H1 (cell line): ENCODE measurements around the gene RBP3. TPM values are rescaled to one million over a fixed set of nuclear protein-coding genes. Genes with fewer than 3 reads are reported as not detected.

Experiments used
- CTCF ChIA-PET: fragments of 300-600 bp; sonication (Branson Sonifier 250); formaldehyde crosslinking; loops from one replicate; lab custom pipeline; 2021; ENCODE audit not compliant: partially characterized antibody; lab: Charles Lee
- POLR2A ChIA-PET: fragments of 300-600 bp; sonication (Branson Sonifier 250); formaldehyde crosslinking; loops from one replicate; lab custom pipeline; 2021; ENCODE audit warnings: inconsistent platforms; ENCODE audit not compliant: partially characterized antibody; lab: Charles Lee
- DNase-seq, 2 experiments: peaks; one replicate each; pipeline versions ENCODE4 v3.0.0 to v3.0.0-alpha.2; 2010 to 2022; ENCODE audit warnings: low spot score in 2 of 2, low read depth in 1 of 2, mixed read lengths in 1 of 2
- FAIRE-seq: peaks from 2 replicates; lab custom pipeline; 2011; peaks lifted over from hg19 to GRCh38; lab: Jason Lieb, UNC
- H2AFZ ChIP-seq: 2 replicates; pipeline ENCODE4 v1.8.1; 2012; ENCODE audit warnings: low read length, inconsistent platforms
- H2AK5ac ChIP-seq: 2 replicates; pipeline ENCODE4 v1.6.1; 2013; ENCODE audit warnings: low read depth, low read length
- H2BK120ac ChIP-seq: replicated peaks from 2 replicates; pipeline ENCODE3; 2013; ENCODE audit warnings: low read depth, low read length, inconsistent platforms
- H2BK12ac ChIP-seq: 2 replicates; pipeline ENCODE4 v1.6.1; 2013; ENCODE audit warnings: low read depth, low read length
- H2BK15ac ChIP-seq: 2 replicates; pipeline ENCODE4 v1.6.1; 2013; ENCODE audit warnings: low read length
- H2BK20ac ChIP-seq: 2 replicates; pipeline ENCODE4 v1.6.1; 2013; ENCODE audit warnings: low read length
- H2BK5ac ChIP-seq: 2 replicates; pipeline ENCODE4 v1.6.1; 2013; ENCODE audit warnings: low read depth, low read length
- H3K14ac ChIP-seq: 2 replicates; pipeline ENCODE4 v1.6.1; 2013; ENCODE audit warnings: inconsistent platforms; ENCODE audit not compliant: insufficient read length
- H3K18ac ChIP-seq: 2 replicates; pipeline ENCODE4 v1.6.1; 2013; ENCODE audit warnings: low read length; ENCODE audit errors: extremely low read depth
- H3K23ac ChIP-seq: 2 replicates; pipeline ENCODE4 v1.6.1; 2013; ENCODE audit warnings: inconsistent platforms; ENCODE audit not compliant: insufficient read length
- H3K23me2 ChIP-seq: 2 replicates; pipeline ENCODE4 v1.6.1; 2013; ENCODE audit warnings: low read depth, low read length
- H3K27ac ChIP-seq: 2 replicates; pipeline ENCODE4 v1.6.1; 2011; ENCODE audit warnings: low read depth, low read length, inconsistent platforms
- H3K27me3 ChIP-seq, 4 experiments: replicated peaks in 1 of 4; 1 replicate in 1 of 4; 2 replicates in 3 of 4; pipeline versions ENCODE4 v1.6.1 to v1.8.1; 2011 to 2013; ENCODE audit warnings: low read length in 3 of 4, mild to moderate bottlenecking in 3 of 4, inconsistent platforms in 2 of 4, mixed read lengths in 2 of 4, moderate library complexity in 1 of 4; ENCODE audit not compliant: control insufficient read depth in 3 of 4, insufficient read depth in 3 of 4; ENCODE audit errors: extremely low read depth in 1 of 4
- H3K36me3 ChIP-seq, 4 experiments: 2 replicates each; pipeline versions ENCODE4 v1.6.1 to v1.8.1; 2011 to 2013; ENCODE audit warnings: mild to moderate bottlenecking in 4 of 4, low read length in 3 of 4, moderate library complexity in 2 of 4, control low read depth in 1 of 4, inconsistent platforms in 1 of 4; ENCODE audit not compliant: insufficient read depth in 4 of 4, control insufficient read depth in 2 of 4
- H3K4ac ChIP-seq: replicated peaks from 2 replicates; pipeline ENCODE3; 2013; ENCODE audit warnings: low read length, low read depth, mixed read lengths, inconsistent platforms; ENCODE audit not compliant: insufficient read length
- H3K4me1 ChIP-seq, 4 experiments: replicated peaks in 1 of 4; 1 replicate in 1 of 4; 2 replicates in 3 of 4; pipeline versions ENCODE4 v1.6.1 to v1.8.1; 2011 to 2013; ENCODE audit warnings: low read length in 3 of 4, inconsistent platforms in 2 of 4, mixed read lengths in 1 of 4; ENCODE audit not compliant: insufficient read depth in 4 of 4, control insufficient read depth in 3 of 4
- H3K4me2 ChIP-seq, 2 experiments: 2 replicates each; pipeline versions ENCODE4 v1.6.1 to v1.8.1; 2011 to 2013; ENCODE audit warnings: low read depth in 2 of 2, low read length in 2 of 2, control low read depth in 1 of 2, inconsistent platforms in 1 of 2, mild to moderate bottlenecking in 1 of 2; ENCODE audit not compliant: insufficient read depth in 1 of 2
- H3K4me3 ChIP-seq, 4 experiments: fragments of 200-600, 300-600 bp in 1 of 4; sonication (generic), shearing (Covaris generic), sonication (Bioruptor Twin) in 1 of 4; 2 replicates each; pipeline versions ENCODE4 v1.5.1 to v1.8.1; 2011 to 2016; ENCODE audit warnings: low read length in 4 of 4, low read depth in 3 of 4, control low read depth in 2 of 4, inconsistent platforms in 2 of 4, mild to moderate bottlenecking in 2 of 4, mixed read lengths in 1 of 4, moderate library complexity in 1 of 4; ENCODE audit not compliant: insufficient read depth in 2 of 4; ENCODE audit errors: extremely low read depth in 1 of 4
- H3K56ac ChIP-seq: replicated peaks from 2 replicates; pipeline ENCODE3; 2013; ENCODE audit warnings: low read depth, mild to moderate bottlenecking, mixed read lengths, low read length, inconsistent platforms; ENCODE audit not compliant: insufficient read length
- H3K79me1 ChIP-seq: 2 replicates; pipeline ENCODE4 v1.6.1; 2013; ENCODE audit warnings: low read depth, low read length, control low read depth
- H3K79me2 ChIP-seq, 2 experiments: 2 replicates each; pipeline versions ENCODE4 v1.6.1 to v1.8.1; 2012 to 2013; ENCODE audit warnings: low read length in 2 of 2, mild to moderate bottlenecking in 2 of 2, inconsistent platforms in 1 of 2; ENCODE audit not compliant: insufficient read depth in 2 of 2, control insufficient read depth in 1 of 2
- H3K9ac ChIP-seq, 4 experiments: replicated peaks in 1 of 4; 1 replicate in 1 of 4; 2 replicates in 3 of 4; pipeline versions ENCODE4 v1.6.1 to v1.8.1; 2011 to 2013; ENCODE audit warnings: low read depth in 3 of 4, low read length in 3 of 4, control low read depth in 2 of 4, mild to moderate bottlenecking in 2 of 4, moderate library complexity in 2 of 4, inconsistent platforms in 1 of 4; ENCODE audit errors: extremely low read depth in 1 of 4
- H3K9me3 ChIP-seq, 2 experiments: 2 replicates each; pipeline versions ENCODE4 v1.6.1 to v1.8.1; 2012 to 2013; ENCODE audit warnings: mild to moderate bottlenecking in 2 of 2, moderate library complexity in 2 of 2, control low read depth in 1 of 2, inconsistent platforms in 1 of 2, low read depth in 1 of 2, low read length in 1 of 2, mixed read lengths in 1 of 2; ENCODE audit not compliant: insufficient read depth in 2 of 2
- H4K20me1 ChIP-seq, 2 experiments: replicated peaks in 1 of 2; 2 replicates each; pipeline versions ENCODE3 to v1.8.1; 2011 to 2013; ENCODE audit warnings: inconsistent platforms in 2 of 2, low read length in 2 of 2, mild to moderate bottlenecking in 1 of 2; ENCODE audit not compliant: insufficient read depth in 2 of 2, control insufficient read depth in 1 of 2
- H4K5ac ChIP-seq: 2 replicates; pipeline ENCODE4 v1.6.1; 2013; ENCODE audit warnings: low read length, low read depth, mixed read lengths, inconsistent platforms; ENCODE audit not compliant: insufficient read length
- H4K8ac ChIP-seq: 2 replicates; pipeline ENCODE4 v1.8.0; 2013; ENCODE audit warnings: mild to moderate bottlenecking, moderate library complexity, low read length, inconsistent platforms; ENCODE audit not compliant: insufficient read depth; ENCODE audit errors: extremely low read depth
- H4K91ac ChIP-seq: replicated peaks from 2 replicates; pipeline ENCODE3; 2013; ENCODE audit warnings: low read length, mixed read lengths, inconsistent platforms; ENCODE audit not compliant: insufficient read length
- BCL11A ChIP-seq, 2 experiments: IDR thresholded peaks; one replicate each; pipeline ENCODE4 v1.6.1; 2011; ENCODE audit warnings: low read depth in 2 of 2, low read length in 2 of 2, mild to moderate bottlenecking in 2 of 2
- CBX5 ChIP-seq: fragments of 300-800, 300-1000 bp; sonication (generic); IDR thresholded peaks from 2 replicates; pipeline ENCODE4 v1.7.1; 2016; ENCODE audit warnings: antibody characterized with exemption, low read length, low read depth
- CREB1 ChIP-seq: IDR thresholded peaks from 2 replicates; pipeline ENCODE4 v1.6.1; 2012; ENCODE audit warnings: inconsistent platforms
- EGR1 ChIP-seq: IDR thresholded peaks from 2 replicates; pipeline ENCODE4 v1.6.1; 2011; ENCODE audit warnings: low read depth, low read length, borderline replicate concordance
- GTF2F1 ChIP-seq: IDR thresholded peaks from 2 replicates; pipeline ENCODE4 v1.6.1; 2012; ENCODE audit warnings: low read depth, low read length, improper control_type of control experiment, borderline replicate concordance
- HDAC2 ChIP-seq, 2 experiments: fragments of 300-600 bp in 1 of 2; sonication (generic) in 1 of 2; IDR thresholded peaks; 2 replicates each; pipeline ENCODE4 v1.6.1; 2011 to 2012; ENCODE audit warnings: low read depth in 2 of 2, low read length in 2 of 2, mild to moderate bottlenecking in 2 of 2, moderate library complexity in 2 of 2, borderline replicate concordance in 1 of 2, inconsistent platforms in 1 of 2
- KDM4A ChIP-seq: IDR thresholded peaks from one replicate; pipeline ENCODE4 v1.7.1; 2012; ENCODE audit warnings: low read depth, mild to moderate bottlenecking, moderate library complexity, low read length, inconsistent platforms; ENCODE audit not compliant: severe bottlenecking
- MAFK ChIP-seq: IDR thresholded peaks from 2 replicates; pipeline ENCODE4 v1.6.1; 2012; ENCODE audit warnings: low read depth, mild to moderate bottlenecking, improper control_type of control experiment, low read length
- RFX5 ChIP-seq: IDR thresholded peaks from 2 replicates; pipeline ENCODE4 v1.6.1; 2011; ENCODE audit warnings: low read depth, low read length, improper control_type of control experiment, borderline replicate concordance
- RXRA ChIP-seq: IDR thresholded peaks from 2 replicates; pipeline ENCODE4 v1.6.1; 2011; ENCODE audit warnings: low read depth, mild to moderate bottlenecking, low read length, moderate library complexity; ENCODE audit not compliant: insufficient read depth
- SIX5 ChIP-seq: IDR thresholded peaks from 2 replicates; pipeline ENCODE4 v1.6.1; 2011; ENCODE audit warnings: mild to moderate bottlenecking, low read depth, low read length
- SP1 ChIP-seq: IDR thresholded peaks from 2 replicates; pipeline ENCODE4 v1.6.1; 2011; ENCODE audit warnings: low read depth, low read length
- TEAD4 ChIP-seq: IDR thresholded peaks from 2 replicates; pipeline ENCODE4 v1.6.1; 2012; ENCODE audit warnings: low read depth, low read length, inconsistent platforms, mixed read lengths
- WGBS, 2 experiments: shearing (Covaris generic) in 1 of 2; methylation state at CpG; one replicate each; pipeline versions ENCODE4 v1.1.6 to v1.1.7; 2013 to 2015; ENCODE audit warnings: low lambda C conversion rate in 2 of 2, mixed read lengths in 2 of 2, inconsistent platforms in 1 of 2, low coverage in 1 of 2, missing lambda C conversion rate in 1 of 2; ENCODE audit not compliant: insufficient replicate concordance in 2 of 2, insufficient coverage in 1 of 2, insufficient read length in 1 of 2; ENCODE audit errors: extremely low coverage in 1 of 2, missing lambda C conversion rate in 1 of 2; 5-methylcytosine and 5-hydroxymethylcytosine counted together
- polyA plus RNA-seq, 7 experiments: library from polyadenylated mRNA; depleted of rRNA in 3 of 7; stranded (reverse) in 5 of 7; unstranded in 2 of 7; fragments of >200 nt in 5 of 7; fragments of 200-250 nt in 2 of 7; gene quantifications; 1 replicate in 5 of 7; 2 replicates in 1 of 7; 4 replicates in 1 of 7; pipeline versions ENCODE4 v1.2.1 to v1.2.3, GENCODE V29; 2011 to 2013; ENCODE audit warnings: missing spikeins in 2 of 7, mixed read lengths in 2 of 7
- total RNA-seq: library from RNA; stranded (reverse); fragmentation: NEBNext Ultra II Directional; extraction: Animal tissue kit (Norgen Biotek cat#: 25700); gene quantifications from 2 replicates; pipeline ENCODE4 v1.2.1, GENCODE V29; 2021
- TF ChIP-seq, protein P1 (sequence below): IDR thresholded peaks from 2 replicates; pipeline ENCODE4 v1.6.1; 2012; ENCODE audit warnings: inconsistent platforms

RBP3 gene
- total and polyA plus RNA-seq, 2 of the 8 experiments (the other 6 are each of a cell fraction or from before 2014, with no cell fraction given): not detected

DNA sequence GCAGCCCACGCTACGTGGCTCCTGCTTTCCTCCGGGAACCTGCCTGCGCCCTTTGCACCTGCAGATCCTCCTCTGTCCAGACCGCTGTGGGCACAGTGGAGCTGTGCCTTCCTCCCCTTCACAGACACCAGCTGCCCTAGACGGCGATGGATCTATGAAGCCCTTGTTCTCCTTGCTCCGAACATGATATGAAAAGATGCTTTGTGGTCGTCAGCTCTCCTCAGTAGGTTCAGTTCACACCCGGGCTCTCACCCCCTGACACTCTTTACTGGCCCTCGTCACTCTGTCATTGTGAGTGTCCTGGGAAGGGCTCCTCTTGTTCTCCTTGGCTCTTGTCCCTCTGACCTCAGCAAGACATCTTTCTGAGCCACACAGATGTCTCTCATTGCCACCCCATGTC, 31.7 kb downstream of the RBP3 start:
- Histone ChIP-seq H4K5ac (no peak overlapping the region), H3K27ac (no peak overlapping the region), H2BK15ac (no peak overlapping the region), H3K4me3 (no peak overlapping the region), H4K20me1 (no peaks in the 10 kb centered on the region), H3K27me3 (no peaks in the 10 kb centered on the region), H4K8ac (no peak overlapping the region), H3K9ac (no peak overlapping the region), H2BK12ac (no peak overlapping the region), H3K79me1 (no peaks in the 10 kb centered on the region; the same call in 1 of the 2 replicates), H3K23ac (no peak overlapping the region), H2AFZ (no peak overlapping the region), H3K56ac (no peak overlapping the region), H3K4me1 (peaks cover 0 to 12% (median 5%) of the 10 kb centered on the region in 4 experiments; a peak in 5 of 7 replicates), H3K4ac (no peak overlapping the region), H3K4me2 (no peak overlapping the region), H4K91ac (no peak overlapping the region), H3K36me3 (no peaks in the 10 kb centered on the region), H2BK5ac (no peak overlapping the region), H2BK20ac (no peak overlapping the region), H2AK5ac (no peak overlapping the region), H2BK120ac (no peak overlapping the region), H3K23me2 (peaks cover 9% of the 10 kb centered on the region), H3K18ac (no peak overlapping the region), H3K14ac (no peak overlapping the region), H3K9me3 (no peaks in the 10 kb centered on the region), H3K79me2 (no peaks in the 10 kb centered on the region)
- CTCF ChIA-PET: interaction anchor here (0.6 to 6.0 kb wide), 6 partner anchors 12 to 1925 kb away, joined by 3 to 49 read pairs (median 8); no protein-coding TSS in a partner anchor
- DNase-seq (no peak), FAIRE-seq (no peak)
- 73% methylated on average over 10 of the region's 11 CpGs; no CpG with 5 or more reads in 1 of the 2 experiments for WGBS, 2 experiments
- POLR2A ChIA-PET: interaction anchor here (3.6 kb wide), 1 partner anchor 1096 kb away, joined by 18 read pairs; no protein-coding TSS in a partner anchor
- TF ChIP-seq MAFK (no peak), SIX5 (no peak), BCL11A (IDR thresholded peaks at IDR 0.05; ENCODE audit: low read depth in 2 of 2, low read length in 2 of 2) (no peak), RFX5 (no peak), EGR1 (no peak), RXRA (no peak), KDM4A (no peak), GTF2F1 (no peak), HDAC2 (IDR thresholded peaks at IDR 0.05; ENCODE audit: borderline replicate concordance in 1 of 2, low read depth in 2 of 2, low read length in 2 of 2) (no peak), CREB1 (no peak), TEAD4 (no peak), CBX5 (no peak), SP1 (no peak)
- TF ChIP-seq, protein P1, sequence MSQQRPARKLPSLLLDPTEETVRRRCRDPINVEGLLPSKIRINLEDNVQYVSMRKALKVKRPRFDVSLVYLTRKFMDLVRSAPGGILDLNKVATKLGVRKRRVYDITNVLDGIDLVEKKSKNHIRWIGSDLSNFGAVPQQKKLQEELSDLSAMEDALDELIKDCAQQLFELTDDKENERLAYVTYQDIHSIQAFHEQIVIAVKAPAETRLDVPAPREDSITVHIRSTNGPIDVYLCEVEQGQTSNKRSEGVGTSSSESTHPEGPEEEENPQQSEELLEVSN: no peak
